ENCODE data around the gene NTSR1.

The NTSR1 gene

GRCh38 chr20:62791301-62792181 is 82.9 kb downstream of the NTSR1 start:
- DNase-seq = peak; percentile 70

- DNase-seq = no peak
Observed at GRCh38 chr20:62792182-62792939, 83.7 kb downstream of the NTSR1 start.

GRCh38 chr20:62792940-62793756 is 84.5 kb downstream of the NTSR1 start:
- no peak for DNase-seq

GRCh38 chr20:62793757-62794006 is 85.0 kb downstream of the NTSR1 start:
- DNase-seq = no peak

GRCh38 chr20:62794007-62794724 is 85.5 kb downstream of the NTSR1 start:
- DNase-seq = peak; percentile 91

- peak; percentile 55 for DNase-seq
Observed at GRCh38 chr20:62795023-62795761, 86.6 kb downstream of the NTSR1 start.

GRCh38 chr20:62796699-62797491 is 88.3 kb downstream of the NTSR1 start:
- no peak for DNase-seq

GRCh38 chr20:62797671-62798532 is 89.3 kb downstream of the NTSR1 start:
- DNase-seq = no peak

- no peak for DNase-seq
Observed at GRCh38 chr20:62799036-62799435, 90.4 kb downstream of the NTSR1 start.

GRCh38 chr20:62799459-62799858 is 90.8 kb downstream of the NTSR1 start:
- DNase-seq = no peak

GRCh38 chr20:62799873-62800272 is 91.2 kb downstream of the NTSR1 start:
- no peak for DNase-seq

GRCh38 chr20:62800314-62801259 is 92.0 kb downstream of the NTSR1 start:
- DNase-seq = no peak

GRCh38 chr20:62801284-62802010 is 92.8 kb downstream of the NTSR1 start:
- no peak for DNase-seq

GRCh38 chr20:62802026-62802712 is 93.5 kb downstream of the NTSR1 start:
- no peak for DNase-seq

- no peak for DNase-seq
Observed at GRCh38 chr20:62804021-62804626, 95.5 kb downstream of the NTSR1 start.

- no peak for DNase-seq
Observed at GRCh38 chr20:62804627-62805154, 96.1 kb downstream of the NTSR1 start, which contains the start of gene OGFR. OGFR (plus strand) TSS chr20:62804835; CDS start chr20:62804860, 25 bp downstream.
